HG03025 (cell line): Measurements from ENCODE around the gene PAK5.

Experiments
- ATAC-seq: cut with Tn5 transposase; IDR thresholded peaks from one replicate; pipeline ENCODE4 v1.9.1; 2021; ENCODE audit warnings: mild to moderate bottlenecking, moderate library complexity; ENCODE audit not compliant: unreplicated experiment, low FRiP score

PAK5 gene

DNA sequence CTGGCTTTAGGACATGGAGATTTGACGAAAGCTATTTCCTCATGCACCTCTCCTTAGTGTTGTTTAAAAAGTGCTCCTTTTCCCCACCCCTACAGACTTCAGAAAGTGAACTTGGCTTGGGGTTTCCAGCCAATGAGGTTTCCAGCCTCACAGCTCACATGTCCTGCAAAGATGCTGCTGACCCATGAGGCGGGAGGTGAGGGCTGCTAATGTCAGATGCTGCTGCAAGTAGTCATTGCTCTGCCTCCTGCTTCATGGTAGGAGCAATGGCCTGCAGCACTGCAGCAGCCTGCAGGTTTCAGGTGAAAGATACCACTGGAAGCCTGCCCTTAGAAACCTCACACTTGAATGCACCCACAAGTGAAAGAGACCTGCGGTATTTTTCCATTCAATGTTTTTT is 211.7 kb downstream of the PAK5 start:
- no peak for ATAC-seq

DNA sequence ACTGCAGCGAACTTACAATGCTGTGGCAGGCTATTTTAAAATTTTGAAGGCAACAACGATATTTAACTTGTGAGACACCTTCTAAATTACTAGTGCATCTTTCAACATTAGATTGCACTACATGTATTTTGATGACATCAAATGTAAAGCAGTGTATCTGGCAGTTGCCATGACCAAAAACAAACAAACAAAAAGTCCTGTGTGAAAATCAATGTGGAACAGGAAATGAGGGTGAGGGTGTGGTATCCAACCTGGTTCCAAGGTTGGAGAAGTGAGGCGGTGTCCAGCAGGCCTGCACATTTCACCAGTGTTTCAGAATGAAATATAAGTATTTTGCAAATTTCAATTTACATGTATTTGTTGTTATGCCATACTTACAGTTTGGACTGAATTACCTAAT is 212.5 kb downstream of the PAK5 start:
- no peak for ATAC-seq

DNA sequence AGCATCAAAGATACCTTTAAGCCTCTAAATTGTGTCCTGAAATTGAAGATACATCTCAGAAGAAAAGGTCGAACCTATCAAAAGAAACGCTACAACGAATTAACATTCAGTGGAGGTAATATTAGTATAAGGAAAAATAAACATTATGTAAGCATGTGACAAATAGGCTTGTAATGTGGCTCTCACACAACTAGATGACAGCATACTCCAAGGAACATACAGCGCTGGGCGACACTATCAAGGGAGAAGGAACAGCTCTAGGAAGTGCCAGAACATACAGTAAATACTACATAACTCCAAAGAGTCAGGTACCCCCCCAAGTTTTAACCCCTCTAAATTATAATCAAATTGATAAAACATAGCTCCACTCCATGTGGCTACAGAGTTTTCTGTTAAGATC is 220.9 kb downstream of the PAK5 start:
- no peak for ATAC-seq

DNA sequence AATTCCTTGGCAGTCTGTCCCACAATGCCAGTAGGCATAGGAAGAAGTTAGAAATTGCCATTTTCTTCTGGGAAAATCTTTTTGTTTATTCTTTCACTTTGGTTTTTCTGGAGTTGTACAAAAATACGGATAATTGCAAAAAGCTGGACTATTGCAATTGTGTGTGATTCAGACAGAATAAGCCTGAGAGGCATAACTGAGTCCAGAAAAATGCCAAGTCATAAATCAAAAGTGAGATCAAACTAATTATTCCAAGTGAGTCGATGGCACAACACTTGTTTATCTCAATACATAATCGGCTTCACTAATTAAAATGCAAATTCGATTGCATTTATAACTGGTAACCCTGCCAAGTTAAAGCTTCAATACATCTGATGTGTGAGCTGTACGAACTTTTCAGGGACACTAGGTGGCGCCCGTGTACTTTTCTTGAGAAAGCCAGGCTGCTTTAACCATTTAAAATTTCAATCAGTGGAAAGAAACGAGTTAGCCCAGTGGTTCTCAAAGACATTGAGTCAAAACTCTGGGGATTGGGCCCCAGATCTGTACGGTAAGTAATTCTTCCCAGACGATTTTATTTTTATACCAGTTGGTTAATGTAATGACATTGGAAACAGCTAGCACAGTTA is 221.9 kb downstream of the PAK5 start:
- ATAC-seq, result no peak

DNA sequence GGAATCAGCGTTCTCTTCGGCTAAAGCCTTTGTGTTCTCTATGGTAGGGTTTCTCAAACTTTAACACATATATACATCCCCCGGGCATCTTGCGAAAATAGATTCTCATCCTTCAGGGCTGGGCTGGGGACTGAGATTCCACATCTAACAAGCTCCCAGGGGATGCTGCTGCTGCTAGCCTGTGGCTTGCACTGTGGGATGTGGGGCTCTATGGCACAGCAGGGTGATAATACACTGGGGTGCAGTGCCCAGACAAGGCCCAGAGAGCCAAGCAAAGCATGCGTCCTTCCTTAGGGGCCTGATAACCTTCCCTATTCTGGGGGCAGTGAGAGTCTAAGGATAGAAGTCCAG is 222.4 kb downstream of the PAK5 start:
- peak; percentile 2 for ATAC-seq

DNA sequence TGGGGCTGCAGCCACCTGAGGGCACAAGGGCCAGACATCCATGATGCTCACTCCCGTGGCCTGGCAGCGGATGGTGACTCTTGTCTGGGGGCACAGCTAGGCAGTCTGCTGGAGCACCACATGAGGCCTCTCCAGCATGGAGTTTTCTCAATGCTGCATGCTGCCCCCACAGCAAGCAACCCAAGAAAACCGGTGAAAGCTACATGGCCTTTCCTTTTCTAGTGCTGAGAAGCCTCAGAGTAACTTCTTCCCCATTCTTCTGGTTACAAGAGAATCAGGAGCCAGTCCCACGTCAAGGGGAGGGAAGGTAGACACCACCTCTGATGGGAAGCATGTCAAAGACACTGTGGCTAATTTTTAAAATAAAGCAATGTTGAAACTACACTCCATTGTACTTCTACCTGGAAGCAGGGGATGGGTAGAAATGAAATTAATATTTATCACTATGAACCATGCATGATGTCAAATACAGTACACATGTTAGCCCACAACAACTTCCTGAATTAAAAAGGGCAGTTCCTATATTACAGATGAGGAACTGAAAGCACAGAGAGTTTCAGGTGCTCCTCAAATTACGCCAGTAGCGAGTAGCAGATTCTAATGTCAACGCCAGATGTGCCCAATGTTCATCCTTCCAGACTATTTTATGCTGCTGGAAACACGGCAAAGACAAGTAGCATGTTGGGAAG is 223.0 kb downstream of the PAK5 start:
- peak; percentile 94 for ATAC-seq

DNA sequence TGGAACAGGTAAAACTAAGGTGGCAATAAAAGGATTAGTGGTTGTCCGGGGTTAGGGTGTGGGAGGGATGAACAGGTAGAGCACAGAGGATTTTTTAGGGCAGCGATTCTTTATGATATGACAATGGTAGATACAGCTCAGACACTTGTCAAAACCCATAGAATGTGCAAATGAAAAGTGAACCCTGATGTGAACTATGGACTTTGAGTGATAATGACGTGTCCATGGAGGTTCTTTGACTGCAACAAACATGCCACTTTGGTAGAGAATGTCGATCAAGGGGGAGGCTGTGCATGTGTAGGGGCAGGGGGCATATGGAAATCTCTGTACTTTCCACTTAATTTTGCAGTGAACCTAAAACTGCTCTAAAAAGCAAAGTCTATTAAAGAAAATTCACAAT is 223.8 kb downstream of the PAK5 start:
- ATAC-seq, result no peak

DNA sequence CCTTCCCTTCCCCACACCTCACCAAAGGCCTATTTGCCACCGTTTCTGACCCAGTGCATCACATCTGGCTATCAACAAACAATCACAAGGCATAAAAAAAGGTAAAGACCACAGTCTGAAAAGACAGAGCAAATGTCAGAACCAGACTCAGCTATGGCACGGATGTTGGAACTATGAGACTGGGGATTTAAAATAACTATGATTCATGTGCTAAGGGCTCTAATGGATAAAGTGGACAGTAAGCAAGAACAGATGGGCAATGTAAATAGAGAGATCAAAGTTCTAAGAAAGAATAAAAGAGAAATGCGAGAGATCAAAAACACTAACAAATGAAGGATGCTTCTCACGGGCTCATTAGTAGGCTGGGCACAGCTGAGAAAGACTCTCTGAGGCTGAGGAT is 225.0 kb downstream of the PAK5 start:
- no peak for ATAC-seq

DNA sequence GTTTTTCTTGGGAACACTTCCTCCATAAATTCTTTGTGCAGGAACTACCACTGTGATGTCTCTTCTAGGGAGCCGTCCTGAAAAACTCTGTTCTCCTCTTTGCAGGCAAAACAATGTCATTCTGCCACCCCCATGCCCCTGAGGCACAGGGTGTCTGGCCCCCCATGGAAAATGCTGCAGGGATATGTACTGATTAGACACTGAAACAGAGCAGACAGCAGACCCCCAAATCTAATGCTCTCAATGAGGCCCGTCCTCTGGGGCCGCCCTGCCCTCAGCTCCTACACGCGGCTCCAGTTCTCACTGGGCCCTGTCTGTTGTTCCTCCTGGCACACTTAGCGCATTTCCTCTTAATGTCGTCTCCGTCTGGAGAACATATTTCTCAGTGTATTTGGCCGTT is 227.0 kb downstream of the PAK5 start:
- ATAC-seq, result no peak

DNA sequence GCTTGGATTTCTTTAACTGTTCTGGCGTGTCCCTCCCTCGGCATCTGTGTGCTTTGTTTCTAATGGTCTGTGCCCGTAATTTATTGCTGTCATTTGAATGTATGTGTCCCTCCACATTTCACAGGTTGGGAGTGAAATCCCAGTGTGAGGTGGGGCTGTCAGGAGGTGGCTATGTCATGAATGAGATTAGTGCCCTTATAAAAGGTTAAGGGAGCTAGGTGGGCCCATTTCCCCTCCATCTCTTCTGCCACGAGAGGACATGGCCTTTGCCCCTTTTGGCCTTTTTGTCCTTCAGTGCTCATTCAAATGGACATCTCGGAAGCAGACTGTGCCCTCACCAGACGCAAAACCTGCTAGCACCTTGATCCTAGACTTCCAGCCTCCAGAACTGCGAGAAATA is 228.2 kb downstream of the PAK5 start:
- no peak for ATAC-seq

DNA sequence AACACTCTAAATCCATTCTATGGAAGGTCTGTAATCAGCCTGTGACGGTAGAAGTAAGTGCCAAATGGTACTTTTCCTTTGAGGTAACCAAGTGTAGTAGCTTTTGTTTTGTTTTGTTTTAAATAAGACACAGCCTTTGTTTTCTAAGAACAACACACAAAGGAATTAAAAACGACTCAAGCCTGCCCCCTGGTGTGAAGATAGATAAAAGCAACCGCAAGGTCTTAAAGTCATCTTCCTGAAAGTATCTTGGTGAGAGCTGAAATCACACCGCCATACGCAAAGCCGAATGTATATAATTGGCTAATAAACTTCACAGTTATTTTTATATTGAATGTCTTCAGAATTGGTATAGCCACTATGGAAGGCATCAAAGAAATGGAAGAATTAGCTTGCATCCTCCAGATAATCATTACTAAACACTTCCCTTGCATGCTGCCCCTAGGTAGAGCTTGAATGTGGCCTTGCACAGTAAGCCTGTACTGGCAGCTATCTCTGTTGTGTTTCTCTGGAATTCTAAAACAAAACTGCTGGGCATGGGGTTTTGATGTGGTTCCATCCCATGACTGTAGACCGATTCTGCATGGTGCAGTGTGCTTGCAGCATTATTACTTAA is 228.9 kb downstream of the PAK5 start:
- ATAC-seq, result no peak

DNA sequence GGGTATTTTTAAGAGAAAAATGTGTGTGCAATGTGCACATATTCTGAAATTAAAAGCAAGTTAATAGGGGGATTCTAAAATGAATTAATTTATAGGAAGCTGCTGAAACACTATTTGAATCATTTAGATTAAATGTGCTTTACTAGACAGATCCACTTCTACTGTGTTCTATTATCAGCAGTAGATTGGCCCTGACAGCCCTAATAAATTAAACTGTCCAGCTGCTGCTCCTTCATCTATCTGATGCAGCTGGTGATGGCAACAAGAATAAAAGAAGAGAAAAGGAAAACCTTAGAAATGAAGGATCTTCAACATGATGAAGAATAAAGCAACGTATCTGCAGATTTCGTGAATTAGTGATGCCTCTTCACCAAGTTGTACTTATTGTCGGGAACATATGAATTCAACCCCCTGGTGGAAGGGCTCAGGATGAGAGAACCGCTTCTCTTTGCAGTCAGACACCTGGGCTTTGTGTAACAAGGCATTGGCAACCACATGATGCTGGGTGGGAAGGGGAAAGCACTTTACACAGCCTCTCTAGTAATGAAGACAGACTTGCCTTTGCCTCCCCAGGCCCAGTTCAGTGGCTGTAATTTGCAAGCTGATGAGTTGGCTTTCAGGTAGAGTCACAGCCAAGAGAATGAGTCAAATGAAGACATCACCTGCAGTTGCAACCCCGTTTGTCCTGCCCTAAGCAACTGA is 230.1 kb downstream of the PAK5 start:
- ATAC-seq, result no peak

DNA sequence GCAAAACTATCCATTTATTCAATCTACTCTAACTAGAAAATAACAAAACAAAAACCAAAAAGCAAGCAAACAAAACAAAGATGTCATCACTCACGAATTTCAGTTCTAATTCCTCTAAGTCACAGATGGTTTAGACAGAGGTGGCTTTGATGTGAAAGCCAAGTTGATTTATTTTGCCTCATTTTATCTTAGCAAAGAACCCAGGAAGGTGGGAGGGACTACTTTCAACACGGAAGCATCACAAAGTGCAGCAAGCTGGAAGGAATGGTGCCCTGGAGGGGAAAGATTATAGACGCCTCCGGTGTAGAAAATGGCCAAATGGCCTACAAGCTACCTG is 236.1 kb downstream of the PAK5 start:
- ATAC-seq, result no peak

DNA sequence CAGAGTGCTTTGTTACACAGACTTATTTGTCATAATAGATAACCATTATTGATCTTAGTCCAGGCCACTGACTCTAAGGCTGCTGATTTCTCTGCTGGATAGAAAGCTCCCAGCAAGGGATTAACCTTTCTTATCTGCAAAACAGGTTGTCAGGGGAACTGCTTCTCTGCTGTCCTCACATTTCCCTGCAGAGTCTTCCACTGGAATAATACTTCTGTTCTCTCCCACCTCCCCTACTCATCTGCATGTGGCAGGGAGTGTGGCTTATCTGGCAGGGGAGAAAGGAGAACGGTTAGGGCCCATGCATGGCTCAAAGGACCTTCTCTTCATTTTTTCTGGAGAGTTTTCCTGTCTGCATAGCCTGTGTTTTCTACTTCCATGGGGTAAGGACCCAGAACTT is 238.3 kb downstream of the PAK5 start:
- no peak for ATAC-seq

DNA sequence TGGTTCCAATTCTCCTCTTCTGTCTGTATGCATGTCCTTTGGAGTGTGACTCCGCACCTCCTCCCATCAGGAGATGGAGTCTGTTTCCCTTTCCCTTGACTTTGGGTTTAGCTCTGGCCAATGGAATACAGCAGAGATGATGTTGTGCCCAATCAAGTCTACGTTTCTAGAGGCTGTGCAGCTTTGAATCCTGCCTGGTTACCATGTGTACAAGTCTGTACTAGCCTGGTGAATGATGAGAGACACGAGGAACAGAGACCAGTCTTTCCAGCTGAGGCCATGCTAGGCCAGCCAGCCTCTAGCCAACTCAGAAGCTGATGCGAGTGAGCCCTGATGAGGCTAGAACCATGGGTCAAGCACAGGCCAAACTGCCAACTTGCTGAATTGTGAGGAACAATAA is 241.3 kb downstream of the PAK5 start:
- ATAC-seq, result no peak

DNA sequence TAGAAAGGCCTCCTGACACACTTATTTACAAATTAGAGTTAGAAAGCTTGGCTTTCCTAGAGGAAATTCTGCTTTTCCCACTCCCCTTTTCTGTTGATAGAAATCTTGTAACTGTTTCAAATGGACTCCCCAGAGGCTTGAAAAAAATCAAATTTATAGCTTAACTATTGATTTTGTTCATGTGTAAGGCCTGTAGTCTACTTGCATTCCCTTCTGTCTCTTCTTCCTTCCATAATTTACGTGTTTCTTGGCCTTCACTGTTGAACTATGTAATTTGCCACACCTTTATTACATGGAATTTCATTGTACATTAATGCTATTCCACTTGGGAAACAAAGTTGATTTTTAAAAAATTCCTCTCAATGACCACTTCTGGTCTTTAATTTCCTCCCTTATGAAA is 243.1 kb downstream of the PAK5 start:
- ATAC-seq, result no peak

DNA sequence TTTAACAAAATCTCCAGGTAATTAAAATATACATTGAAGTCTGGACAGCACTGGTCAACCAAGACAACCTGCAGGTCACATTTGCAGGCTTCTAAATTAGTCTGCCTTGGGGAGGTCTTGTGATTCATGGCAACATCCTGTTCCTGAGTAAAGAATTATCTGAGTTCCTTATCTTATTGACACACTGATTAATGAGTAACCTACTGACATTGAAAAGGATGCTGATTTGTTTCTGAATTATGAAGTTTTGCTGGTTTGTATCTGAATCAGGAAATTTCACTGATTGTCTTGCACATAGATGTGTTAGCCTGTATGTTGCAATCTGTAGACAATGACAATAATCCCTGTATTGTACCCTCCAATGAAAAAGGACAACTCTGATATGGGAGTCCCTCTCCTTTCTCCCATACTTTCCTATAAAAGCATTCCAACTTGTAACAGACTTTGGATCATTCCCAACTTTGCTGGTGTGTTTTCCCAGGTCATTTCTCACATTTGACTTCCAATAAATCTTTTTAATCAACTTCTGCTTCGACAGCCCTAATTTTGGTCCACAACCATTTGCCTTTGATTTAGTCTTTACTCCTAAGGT is 244.5 kb downstream of the PAK5 start:
- no peak for ATAC-seq

DNA sequence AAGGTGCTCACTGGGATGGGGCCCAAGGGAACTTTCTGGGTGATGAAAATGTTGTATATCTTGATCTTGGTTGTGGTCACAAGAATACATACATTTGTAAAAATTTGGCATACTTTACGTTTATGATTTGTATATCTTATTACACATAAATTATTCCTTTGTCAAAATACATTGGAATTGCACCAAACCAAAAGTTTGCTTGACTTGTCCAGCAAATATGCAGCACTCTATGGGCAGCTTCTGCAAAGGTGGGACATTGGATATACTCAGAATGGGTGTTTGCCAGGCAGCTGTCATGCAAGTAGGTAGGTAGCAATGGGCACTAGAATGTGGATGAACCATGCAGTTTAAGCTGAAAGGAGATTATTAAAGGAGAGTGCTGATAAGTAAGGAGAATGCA is 246.5 kb downstream of the PAK5 start:
- no peak for ATAC-seq

DNA sequence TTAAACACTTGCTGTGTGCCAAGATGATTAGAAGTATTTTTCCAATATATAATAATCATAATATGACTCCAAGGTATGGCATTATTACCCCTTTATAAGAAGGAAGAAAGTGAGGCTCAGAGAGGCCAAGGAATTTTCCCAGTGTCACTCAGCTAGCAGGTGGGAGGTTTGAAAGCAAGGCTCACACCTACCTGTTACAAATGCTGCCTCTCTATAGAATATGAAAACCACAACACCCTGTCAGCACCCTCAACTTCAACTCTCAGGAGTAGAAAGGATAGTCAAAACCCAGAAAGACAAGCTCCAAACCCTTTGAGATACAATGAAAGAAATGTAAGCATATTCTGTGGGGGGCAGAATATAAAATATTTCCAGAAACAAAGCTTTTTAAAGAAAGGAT is 247.8 kb downstream of the PAK5 start:
- ATAC-seq, result no peak

DNA sequence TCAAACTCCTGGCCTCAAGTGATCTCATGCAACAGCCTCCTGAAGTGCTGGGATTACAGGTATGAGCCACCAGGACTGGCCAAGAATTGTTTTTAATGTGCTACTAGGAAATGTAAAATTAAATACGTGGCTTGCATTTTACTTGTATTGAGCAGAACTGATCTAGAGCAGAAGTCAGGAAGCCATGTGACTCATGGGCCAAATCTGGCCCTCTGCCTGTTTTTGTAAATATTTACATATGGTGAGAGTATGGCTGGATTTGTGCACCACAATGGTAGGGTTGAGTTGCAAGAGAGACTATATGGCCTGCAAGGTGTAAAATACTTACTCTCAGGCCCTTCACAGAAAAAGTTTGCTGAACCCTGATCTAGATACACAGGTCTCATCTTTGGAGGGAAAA is 248.7 kb downstream of the PAK5 start:
- ATAC-seq, result no peak

DNA sequence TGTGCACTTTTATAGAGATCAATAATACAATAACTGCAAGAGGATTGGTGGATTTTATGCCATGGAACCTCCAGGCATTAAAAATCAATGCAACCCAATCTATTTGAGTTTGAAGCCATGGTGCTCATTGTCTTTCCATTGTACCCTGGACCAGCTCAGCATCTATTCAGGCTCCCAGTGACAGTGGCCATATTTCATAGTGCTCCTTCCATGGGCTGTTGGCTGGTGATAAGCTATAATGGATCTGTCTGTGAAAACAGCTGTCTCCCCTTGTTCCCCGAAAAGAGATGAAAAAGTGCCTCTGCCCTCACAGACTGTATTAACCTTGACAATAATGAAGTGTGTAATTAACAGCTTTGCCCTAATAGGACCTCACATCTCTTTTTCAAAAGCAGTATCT is 250.2 kb downstream of the PAK5 start:
- ATAC-seq, result no peak
